ENCODE data around the gene KLK2. TPM values are rescaled to one million over a fixed set of nuclear protein-coding genes. Genes with fewer than 3 reads are reported as not detected.

Gene KLK2
- total and polyA plus RNA-seq, 2 of the 8 experiments (the other 6 are each of a cell fraction or from before 2014, with no cell fraction given), result 0.20 TPM; not detected in 1

- H2AFZ ChIP-seq (ENCODE audit: low read length), result no peak overlapping the region
- H2BK120ac ChIP-seq (replicated peaks; ENCODE audit: low read depth, low read length), result no peak overlapping the region
- H4K8ac ChIP-seq (ENCODE audit: extremely low read depth, insufficient read depth, low read length), result no peak overlapping the region
- H3K56ac ChIP-seq (replicated peaks; ENCODE audit: insufficient read length, low read depth, low read length), result no peak overlapping the region
- no peaks in the 10 kb centered on the region for H3K23me2 ChIP-seq (ENCODE audit: low read depth, low read length)
- H2BK15ac ChIP-seq (ENCODE audit: low read length), result no peak overlapping the region
- DNase-seq (ENCODE audit: low read depth in 1 of 2, low spot score in 2 of 2) (no peak), FAIRE-seq (no peak)
- H3K4me1 ChIP-seq (replicated peaks in 1 of 4; ENCODE audit: control insufficient read depth in 3 of 4, insufficient read depth in 4 of 4, low read length in 3 of 4), result peaks cover 0 to 12% (median 3%) of the 10 kb centered on the region in 4 experiments; a peak in 3 of 7 replicates
- H3K9me3 ChIP-seq (ENCODE audit: insufficient read depth in 2 of 2, low read depth in 1 of 2, low read length in 1 of 2), result no peaks in the 10 kb centered on the region
- POLR2A ChIA-PET (ENCODE audit: partially characterized antibody), result no interaction called here
- H3K14ac ChIP-seq (ENCODE audit: insufficient read length), result no peak overlapping the region
- H3K27ac ChIP-seq (ENCODE audit: low read depth, low read length), result no peak overlapping the region
- CTCF ChIA-PET (ENCODE audit: partially characterized antibody), result interaction anchor here (1.2 to 2.1 kb wide), 4 partner anchors 8 to 43 kb away, joined by 3 to 9 read pairs (median 4); no protein-coding TSS in a partner anchor
- peaks cover 0 to 3% (median 1%) of the 10 kb centered on the region in 4 experiments; a peak in 4 of 7 replicates for H3K27me3 ChIP-seq (replicated peaks in 1 of 4; ENCODE audit: control insufficient read depth in 3 of 4, extremely low read depth in 1 of 4, insufficient read depth in 3 of 4, low read length in 3 of 4)
- H3K36me3 ChIP-seq (ENCODE audit: control insufficient read depth in 2 of 4, insufficient read depth in 4 of 4, low read length in 3 of 4), result no peaks in the 10 kb centered on the region
- H2BK12ac ChIP-seq (ENCODE audit: low read depth, low read length), result no peak overlapping the region
- no peaks in the 10 kb centered on the region for H4K20me1 ChIP-seq (replicated peaks in 1 of 2; ENCODE audit: control insufficient read depth in 1 of 2, insufficient read depth in 2 of 2, low read length in 2 of 2)
- H2BK20ac ChIP-seq (ENCODE audit: low read length), result no peak overlapping the region
- H3K4me3 ChIP-seq (ENCODE audit: extremely low read depth in 1 of 4, insufficient read depth in 2 of 4, low read depth in 3 of 4, low read length in 4 of 4), result no peak overlapping the region
- H2AK5ac ChIP-seq (ENCODE audit: low read depth, low read length), result no peak overlapping the region
- H3K4me2 ChIP-seq (ENCODE audit: insufficient read depth in 1 of 2, low read depth in 2 of 2, low read length in 2 of 2), result no peak overlapping the region
- no peaks in the 10 kb centered on the region for H3K79me1 ChIP-seq (ENCODE audit: low read depth, low read length)
- H3K9ac ChIP-seq (replicated peaks in 1 of 4; ENCODE audit: extremely low read depth in 1 of 4, low read depth in 3 of 4, low read length in 3 of 4), result no peak overlapping the region
- no peak overlapping the region for H4K91ac ChIP-seq (replicated peaks; ENCODE audit: insufficient read length, low read length)
- no peak overlapping the region for H3K4ac ChIP-seq (replicated peaks; ENCODE audit: insufficient read length, low read depth, low read length)
- no peak overlapping the region for H3K18ac ChIP-seq (ENCODE audit: extremely low read depth, low read length)
- H3K79me2 ChIP-seq (ENCODE audit: control insufficient read depth in 1 of 2, insufficient read depth in 2 of 2, low read length in 2 of 2), result no peaks in the 10 kb centered on the region
- 94% methylated on average over 5 of the region's 5 CpGs; no CpG with 5 or more reads in 1 of the 2 experiments for WGBS, 2 experiments (ENCODE audit: extremely low coverage in 1 of 2, insufficient coverage in 1 of 2, insufficient read length in 1 of 2, insufficient replicate concordance in 2 of 2, low coverage in 1 of 2, low lambda C conversion rate in 2 of 2, missing lambda C conversion rate in 1 of 2)
- H2BK5ac ChIP-seq (ENCODE audit: low read depth, low read length), result no peak overlapping the region
- no peak overlapping the region for H4K5ac ChIP-seq (ENCODE audit: insufficient read length, low read depth, low read length)
- H3K23ac ChIP-seq (ENCODE audit: insufficient read length), result no peak overlapping the region
- TF ChIP-seq SP2 (IDR thresholded peaks at IDR 0.05; ENCODE audit: low read length), result no peak
- no peak for TF ChIP-seq CREB1 (IDR thresholded peaks at IDR 0.05)
- TF ChIP-seq BCL11A (IDR thresholded peaks at IDR 0.05; ENCODE audit: low read depth in 2 of 2, low read length in 2 of 2), result no peak
- no peak for TF ChIP-seq MAX (IDR thresholded peaks at IDR 0.05)
- no peak for TF ChIP-seq TBP (IDR thresholded peaks at IDR 0.05; ENCODE audit: low read depth, low read length)
- no peak for TF ChIP-seq MAFK (IDR thresholded peaks at IDR 0.05; ENCODE audit: low read depth, low read length)
- no peak for TF ChIP-seq KDM4A (IDR thresholded peaks at IDR 0.05; ENCODE audit: low read depth, low read length, severe bottlenecking)
- TF ChIP-seq SP1 (IDR thresholded peaks at IDR 0.05; ENCODE audit: low read depth, low read length), result no peak
- TF ChIP-seq CHD1 (IDR thresholded peaks at IDR 0.05; ENCODE audit: low read depth, low read length), result no peak
- TF ChIP-seq TAF1 (IDR thresholded peaks at IDR 0.05; ENCODE audit: low read depth, low read length), result no peak
- TF ChIP-seq GTF2F1 (IDR thresholded peaks at IDR 0.05; ENCODE audit: borderline replicate concordance, low read depth, low read length), result no peak
- TF ChIP-seq RBBP5 (IDR thresholded peaks at IDR 0.05; ENCODE audit: borderline replicate concordance, low read depth, low read length), result no peak
- no peak for TF ChIP-seq RNF2 (IDR thresholded peaks at IDR 0.05; ENCODE audit: borderline replicate concordance, low read depth, low read length, missing control alignments, poor library complexity, severe bottlenecking)
- TF ChIP-seq NANOG (IDR thresholded peaks at IDR 0.05; ENCODE audit: insufficient read depth, low read depth, low read length, poor library complexity, severe bottlenecking), result no peak
- no peak for TF ChIP-seq KDM5A (IDR thresholded peaks at IDR 0.05; ENCODE audit: low read length)
Measured at GRCh38 chr19:50878851-50879250, 5.6 kb downstream of the KLK2 start.
